Measurements from ENCODE around the gene BLTP3B. TPM values are rescaled to one million over a fixed set of nuclear protein-coding genes. Genes with fewer than 3 reads are reported as not detected.

BLTP3B gene
- total RNA-seq, 4 donors from 2014 or later: 20.2 to 51.5 (median 46.2) TPM

DNA sequence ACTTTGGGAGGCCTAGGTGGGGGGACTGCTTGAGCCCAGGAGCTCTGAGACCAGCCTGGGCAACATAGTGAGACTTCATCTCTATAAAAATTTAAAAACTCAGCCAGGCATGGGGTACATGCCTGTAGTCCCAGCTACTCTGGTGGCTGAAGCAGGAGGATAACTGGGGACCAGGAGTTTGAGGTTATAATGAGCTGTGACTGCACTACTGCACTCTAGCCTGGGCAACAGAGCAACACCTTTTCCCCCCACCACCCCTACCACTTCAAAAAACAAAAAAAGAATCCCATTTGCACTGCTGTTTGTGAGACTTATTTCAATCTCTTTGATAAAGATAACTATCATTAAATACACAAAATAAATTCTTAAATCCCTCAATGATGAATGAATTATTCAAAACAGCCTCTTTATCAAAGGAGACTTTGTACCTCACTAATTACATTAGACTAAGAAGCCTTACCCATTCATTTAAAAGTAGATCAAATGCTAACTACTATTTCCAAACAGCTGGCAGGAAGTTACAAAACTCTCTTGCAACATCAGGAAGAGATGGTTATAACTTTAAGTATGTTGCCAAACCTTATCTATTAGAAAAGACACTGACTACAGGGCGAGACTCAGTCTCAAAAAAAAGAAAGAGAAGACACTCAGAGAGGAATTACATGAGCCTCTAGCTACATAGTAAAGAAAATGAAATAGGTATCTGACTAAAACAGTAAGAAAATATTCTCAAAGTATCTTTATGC, 14.7 kb downstream of the BLTP3B start:
- TF ChIP-seq, protein P1, sequence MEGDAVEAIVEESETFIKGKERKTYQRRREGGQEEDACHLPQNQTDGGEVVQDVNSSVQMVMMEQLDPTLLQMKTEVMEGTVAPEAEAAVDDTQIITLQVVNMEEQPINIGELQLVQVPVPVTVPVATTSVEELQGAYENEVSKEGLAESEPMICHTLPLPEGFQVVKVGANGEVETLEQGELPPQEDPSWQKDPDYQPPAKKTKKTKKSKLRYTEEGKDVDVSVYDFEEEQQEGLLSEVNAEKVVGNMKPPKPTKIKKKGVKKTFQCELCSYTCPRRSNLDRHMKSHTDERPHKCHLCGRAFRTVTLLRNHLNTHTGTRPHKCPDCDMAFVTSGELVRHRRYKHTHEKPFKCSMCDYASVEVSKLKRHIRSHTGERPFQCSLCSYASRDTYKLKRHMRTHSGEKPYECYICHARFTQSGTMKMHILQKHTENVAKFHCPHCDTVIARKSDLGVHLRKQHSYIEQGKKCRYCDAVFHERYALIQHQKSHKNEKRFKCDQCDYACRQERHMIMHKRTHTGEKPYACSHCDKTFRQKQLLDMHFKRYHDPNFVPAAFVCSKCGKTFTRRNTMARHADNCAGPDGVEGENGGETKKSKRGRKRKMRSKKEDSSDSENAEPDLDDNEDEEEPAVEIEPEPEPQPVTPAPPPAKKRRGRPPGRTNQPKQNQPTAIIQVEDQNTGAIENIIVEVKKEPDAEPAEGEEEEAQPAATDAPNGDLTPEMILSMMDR (IDR thresholded peaks at IDR 0.05; ENCODE audit: low read depth): no peak

DNA sequence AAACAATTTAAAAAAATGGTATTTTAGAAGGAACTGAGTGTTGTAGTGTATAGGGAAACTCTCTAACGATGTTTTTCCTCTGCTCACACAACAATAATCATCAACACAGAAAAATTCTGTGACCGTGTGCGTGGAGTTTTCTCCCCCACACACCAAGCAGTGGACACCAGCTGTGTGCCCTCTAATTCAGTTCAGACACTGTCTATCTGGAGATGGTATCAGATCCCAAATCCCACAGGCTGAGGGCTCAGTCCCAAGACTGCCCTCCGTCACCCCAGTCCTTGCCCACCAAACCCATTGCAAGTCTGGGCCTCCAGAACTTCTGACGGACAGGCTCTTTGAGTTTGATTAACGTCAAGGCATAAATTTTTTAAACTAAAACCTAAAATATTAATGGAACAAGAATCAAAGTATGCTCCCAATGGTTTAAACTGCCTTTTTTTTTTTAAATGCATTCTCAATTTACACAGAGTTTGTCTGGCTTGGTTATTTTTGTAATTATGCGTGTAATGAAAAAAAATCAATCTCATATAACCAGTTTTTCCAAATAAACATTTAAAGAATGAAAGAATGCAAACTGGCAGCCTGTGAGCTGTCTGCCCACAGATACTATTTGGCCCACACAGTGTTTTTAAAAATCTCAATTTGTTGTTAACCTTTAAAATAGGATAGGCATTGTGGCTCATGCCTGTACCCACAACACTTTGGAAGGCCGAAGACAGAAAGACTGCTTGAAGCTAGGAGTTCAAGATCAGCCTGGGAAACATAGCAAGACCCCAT, 19.2 kb downstream of the BLTP3B start:
- TF ChIP-seq, protein P1 (IDR thresholded peaks at IDR 0.05; ENCODE audit: low read depth): no peak

DNA sequence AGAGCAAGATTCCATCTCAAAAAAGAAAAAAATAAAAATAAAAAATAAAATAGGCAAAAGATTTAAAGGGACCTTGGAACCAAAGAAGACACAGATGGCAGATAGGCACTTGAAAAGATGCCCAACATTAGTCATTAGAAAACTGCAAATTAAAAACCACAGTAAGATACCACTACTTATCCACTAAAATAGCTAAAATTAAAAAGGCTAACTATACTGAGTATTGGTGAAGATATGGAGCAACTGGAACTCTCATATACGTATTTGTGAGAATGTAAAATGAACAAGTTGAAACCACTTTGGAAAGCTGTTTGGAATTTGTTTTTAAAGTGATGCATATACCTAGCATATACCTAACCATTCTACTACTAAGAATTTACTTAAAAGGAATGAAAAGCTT, 22.3 kb downstream of the BLTP3B start:
- TF ChIP-seq, protein P1 (IDR thresholded peaks at IDR 0.05; ENCODE audit: low read depth): no peak

DNA sequence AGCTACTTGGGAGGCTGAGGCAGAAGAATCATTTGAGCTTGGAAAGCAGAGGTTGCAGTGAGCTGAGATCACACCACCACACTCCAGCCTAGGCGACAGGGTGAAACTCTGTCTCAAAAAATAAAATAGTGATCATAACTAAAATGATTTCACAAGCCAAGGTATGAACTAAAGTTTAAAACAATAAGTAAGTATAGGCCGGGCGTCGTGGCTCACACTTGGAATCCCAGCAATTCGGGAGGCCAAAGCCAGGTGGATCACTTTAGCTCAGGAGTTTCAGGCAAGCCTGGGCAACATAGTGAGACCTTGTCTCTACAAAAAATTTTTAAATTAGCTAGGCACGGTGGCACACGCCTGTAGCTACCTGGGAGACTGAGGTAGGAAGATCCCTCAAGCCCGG, 27.4 kb downstream of the BLTP3B start:
- TF ChIP-seq, protein P1 (IDR thresholded peaks at IDR 0.05; ENCODE audit: low read depth): no peak

DNA sequence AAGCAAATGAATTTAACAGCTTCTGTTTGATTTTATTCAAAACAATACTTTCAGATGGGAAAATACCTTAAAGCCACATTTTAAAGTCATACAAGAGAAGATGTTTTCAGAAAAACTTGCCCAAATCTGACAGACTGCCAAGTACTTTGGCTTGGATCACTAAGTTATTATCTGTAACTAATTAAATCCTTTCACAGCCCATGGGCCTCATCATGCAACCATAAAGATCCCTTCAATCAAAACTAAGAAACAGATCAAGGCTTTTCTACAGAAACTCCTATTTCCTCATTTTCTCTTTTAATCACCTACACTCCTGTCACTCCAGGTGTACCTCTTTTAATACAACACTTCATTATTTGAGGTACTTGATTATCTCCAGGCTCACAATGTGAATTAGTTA, 28.1 kb downstream of the BLTP3B start:
- TF ChIP-seq, protein P1 (IDR thresholded peaks at IDR 0.05; ENCODE audit: low read depth): no peak

DNA sequence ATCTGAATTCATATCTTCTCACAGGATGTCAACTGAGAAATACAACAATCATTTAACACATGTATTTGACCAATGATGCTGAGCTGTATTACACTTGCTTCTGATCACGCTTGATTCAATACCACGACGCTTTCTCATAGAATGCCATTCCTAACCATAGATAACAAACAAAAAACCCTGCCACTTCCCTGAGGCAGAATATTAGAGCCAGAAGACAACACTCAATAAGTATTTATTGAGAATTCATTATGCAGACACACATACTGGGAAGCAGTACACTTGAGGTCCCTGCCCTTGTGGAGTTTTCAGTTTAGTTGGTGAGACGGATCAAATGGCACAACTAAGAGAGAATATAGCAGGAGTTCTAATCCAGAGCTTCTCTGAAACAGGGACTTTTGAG, 32.4 kb downstream of the BLTP3B start:
- TF ChIP-seq, protein P1 (IDR thresholded peaks at IDR 0.05; ENCODE audit: low read depth): no peak

DNA sequence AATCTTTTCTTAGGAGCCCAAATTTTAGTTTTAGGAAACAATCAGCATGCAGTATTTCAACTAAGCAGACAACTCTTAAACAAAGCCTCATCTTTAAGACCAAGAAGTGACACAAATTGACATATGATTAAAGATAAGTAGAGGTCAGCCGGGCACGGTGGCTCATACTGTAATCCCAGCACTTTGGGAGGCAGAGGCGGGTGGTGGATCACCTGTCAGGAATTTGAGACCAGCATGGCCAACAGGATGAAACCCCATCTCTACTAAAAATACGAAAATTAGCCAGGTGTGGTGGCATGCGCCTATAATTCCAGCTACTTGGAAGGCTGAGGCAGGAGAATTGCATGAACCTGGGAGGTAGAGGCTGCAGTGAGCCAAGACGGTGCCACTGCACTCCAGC, 35.8 kb downstream of the BLTP3B start:
- TF ChIP-seq, protein P1 (IDR thresholded peaks at IDR 0.05; ENCODE audit: low read depth): no peak

Measured in subcutaneous adipose tissue (tissue), 4 donors.